ENCODE results near the gene NCOA3. TPM values are rescaled to one million over a fixed set of nuclear protein-coding genes. Genes with fewer than 3 reads are reported as not detected.

NCOA3 gene
- total RNA-seq, 1 experiment from 2014 or later, result 23.3 TPM

DNA sequence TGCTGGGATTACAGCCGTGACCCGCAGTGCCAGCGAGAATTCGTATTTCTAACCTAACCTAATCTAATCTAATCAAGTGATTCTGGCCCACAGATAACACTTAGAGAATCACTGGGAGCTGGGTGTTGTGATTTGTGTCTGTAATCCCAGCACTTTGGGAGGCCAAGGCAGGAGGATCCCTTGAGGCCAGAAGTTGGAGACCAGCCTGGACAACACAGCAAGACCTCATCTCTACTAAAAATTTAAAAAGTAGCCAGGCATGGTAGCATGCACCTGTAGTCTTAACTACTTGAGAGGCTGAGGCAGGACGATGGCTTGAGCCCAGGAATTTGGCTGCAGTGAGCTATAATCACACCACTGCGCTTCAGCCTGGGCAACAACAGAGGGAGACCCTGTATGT is 21.4 kb upstream of the NCOA3 start:
- no peak overlapping the region for H2BK15ac ChIP-seq (ENCODE audit: low read depth, low read length)
- no CpG with 5 or more reads among the region's 6 CpGs for WGBS (ENCODE audit: extremely low coverage, insufficient read length, low lambda C conversion rate)
- no peak overlapping the region for H4K91ac ChIP-seq (ENCODE audit: insufficient read length, low read depth, low read length)
- H3T11ph ChIP-seq (ENCODE audit: low read length), result no peak overlapping the region
- Mint-ChIP-seq H3K27ac (no peak overlapping the region), H3K4me3 (no peak overlapping the region), H3K36me3 (ENCODE audit: insufficient read depth in 1 of 3, low read depth in 3 of 3) (no peaks in the 10 kb centered on the region), H3K27me3 (ENCODE audit: low read depth) (no peaks in the 10 kb centered on the region), H3K9me3 (no peaks in the 10 kb centered on the region), H3K4me1 (no peaks in the 10 kb centered on the region)
- no peak overlapping the region for H2BK20ac ChIP-seq (ENCODE audit: low read depth, low read length, poor library complexity, severe bottlenecking)
- H3K4me2 ChIP-seq (ENCODE audit: insufficient read depth, insufficient read length, low read length), result no peak overlapping the region
- H3K23me2 ChIP-seq (ENCODE audit: insufficient read length, low read depth, low read length, poor library complexity, severe bottlenecking), result no peaks in the 10 kb centered on the region
- no peak overlapping the region for H3K14ac ChIP-seq (ENCODE audit: insufficient read depth, low read length)
- no peaks in the 10 kb centered on the region for H3K79me2 ChIP-seq (ENCODE audit: insufficient read depth, low read length)
- H3K23ac ChIP-seq (ENCODE audit: insufficient read length, low read depth, low read length), result no peak overlapping the region
- no peak overlapping the region for H2BK5ac ChIP-seq (ENCODE audit: insufficient read length, low read length)
- H2AFZ ChIP-seq (ENCODE audit: low read length), result no peak overlapping the region
- DNase-seq, result no peak
- H4K20me1 ChIP-seq (ENCODE audit: control insufficient read depth, insufficient read depth, insufficient read length), result no peaks in the 10 kb centered on the region
- H3K18ac ChIP-seq (ENCODE audit: insufficient read length, low read depth, low read length), result no peak overlapping the region
- no peak overlapping the region for H2AK5ac ChIP-seq (ENCODE audit: insufficient read length, low read length)
- no peak overlapping the region for H3K4ac ChIP-seq (ENCODE audit: low read depth, low read length)
- H3K9me3 ChIP-seq (ENCODE audit: control insufficient read depth, low read depth, low read length), result no peaks in the 10 kb centered on the region
- no peak overlapping the region for H2BK120ac ChIP-seq (ENCODE audit: low read depth, low read length, poor library complexity, severe bottlenecking)
- no peaks in the 10 kb centered on the region for H3K27me3 ChIP-seq (ENCODE audit: insufficient read depth, low read length)
- H4K5ac ChIP-seq (ENCODE audit: insufficient read length, low read depth, low read length), result no peak overlapping the region
- H3K27ac ChIP-seq (ENCODE audit: insufficient read length, low read depth, low read length), result no peak overlapping the region
- H3K79me1 ChIP-seq (ENCODE audit: insufficient read depth, low read depth, low read length, poor library complexity, severe bottlenecking), result no peaks in the 10 kb centered on the region
- TF ChIP-seq, protein P1, sequence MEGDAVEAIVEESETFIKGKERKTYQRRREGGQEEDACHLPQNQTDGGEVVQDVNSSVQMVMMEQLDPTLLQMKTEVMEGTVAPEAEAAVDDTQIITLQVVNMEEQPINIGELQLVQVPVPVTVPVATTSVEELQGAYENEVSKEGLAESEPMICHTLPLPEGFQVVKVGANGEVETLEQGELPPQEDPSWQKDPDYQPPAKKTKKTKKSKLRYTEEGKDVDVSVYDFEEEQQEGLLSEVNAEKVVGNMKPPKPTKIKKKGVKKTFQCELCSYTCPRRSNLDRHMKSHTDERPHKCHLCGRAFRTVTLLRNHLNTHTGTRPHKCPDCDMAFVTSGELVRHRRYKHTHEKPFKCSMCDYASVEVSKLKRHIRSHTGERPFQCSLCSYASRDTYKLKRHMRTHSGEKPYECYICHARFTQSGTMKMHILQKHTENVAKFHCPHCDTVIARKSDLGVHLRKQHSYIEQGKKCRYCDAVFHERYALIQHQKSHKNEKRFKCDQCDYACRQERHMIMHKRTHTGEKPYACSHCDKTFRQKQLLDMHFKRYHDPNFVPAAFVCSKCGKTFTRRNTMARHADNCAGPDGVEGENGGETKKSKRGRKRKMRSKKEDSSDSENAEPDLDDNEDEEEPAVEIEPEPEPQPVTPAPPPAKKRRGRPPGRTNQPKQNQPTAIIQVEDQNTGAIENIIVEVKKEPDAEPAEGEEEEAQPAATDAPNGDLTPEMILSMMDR (conservative IDR thresholded peaks at IDR 0.05), result no peak
- H3K4me1 ChIP-seq (ENCODE audit: insufficient read depth, low read length), result no peaks in the 10 kb centered on the region
- H3K56ac ChIP-seq (ENCODE audit: insufficient read length, low read depth, low read length), result no peak overlapping the region
- H3K9ac ChIP-seq (ENCODE audit: extremely low read depth, insufficient read length, low read length), result no peak overlapping the region
- no peak overlapping the region for H2BK12ac ChIP-seq (ENCODE audit: insufficient read length, low read depth, low read length)
- no peak overlapping the region for H4K8ac ChIP-seq (replicated peaks; ENCODE audit: insufficient read length, low read depth, low read length)

All from H9 (cell line).